ENCODE measurements around the gene TRNAU1AP.

- TF ChIP-seq POLR2A (IDR thresholded peaks at IDR 0.05): no peak
- no peak for TF ChIP-seq CTCF (IDR thresholded peaks at IDR 0.05)
Observed at GRCh38 chr1:28573564-28573963, 20.7 kb downstream of the TRNAU1AP start.

All from Peyer's patch (tissue), 4 donors.